GM13976 (cell line): Measurements from ENCODE around the gene UBTD1.

ENCODE experiments used
- DNase-seq: peaks from one replicate; pipeline ENCODE4 v3.0.0; 2012; ENCODE audit warnings: low spot score
- in situ Hi-C: fragments of 300-500 bp; cut with MboI; formaldehyde crosslinking; loops from one replicate; pipeline ENCODE4 v1.12.0; 2022; ENCODE audit warnings: low sequenced_read_pairs, mixed read lengths, inconsistent platforms; ENCODE audit not compliant: unreplicated experiment
- TF ChIP-seq, protein P1 (sequence below): IDR thresholded peaks from 2 replicates; pipeline ENCODE4 v1.5.1; 2012; ENCODE audit warnings: borderline replicate concordance, mild to moderate bottlenecking; ENCODE audit not compliant: insufficient read depth; ENCODE audit errors: extremely low read depth, missing control alignments, control extremely low read depth

Gene UBTD1

DNA sequence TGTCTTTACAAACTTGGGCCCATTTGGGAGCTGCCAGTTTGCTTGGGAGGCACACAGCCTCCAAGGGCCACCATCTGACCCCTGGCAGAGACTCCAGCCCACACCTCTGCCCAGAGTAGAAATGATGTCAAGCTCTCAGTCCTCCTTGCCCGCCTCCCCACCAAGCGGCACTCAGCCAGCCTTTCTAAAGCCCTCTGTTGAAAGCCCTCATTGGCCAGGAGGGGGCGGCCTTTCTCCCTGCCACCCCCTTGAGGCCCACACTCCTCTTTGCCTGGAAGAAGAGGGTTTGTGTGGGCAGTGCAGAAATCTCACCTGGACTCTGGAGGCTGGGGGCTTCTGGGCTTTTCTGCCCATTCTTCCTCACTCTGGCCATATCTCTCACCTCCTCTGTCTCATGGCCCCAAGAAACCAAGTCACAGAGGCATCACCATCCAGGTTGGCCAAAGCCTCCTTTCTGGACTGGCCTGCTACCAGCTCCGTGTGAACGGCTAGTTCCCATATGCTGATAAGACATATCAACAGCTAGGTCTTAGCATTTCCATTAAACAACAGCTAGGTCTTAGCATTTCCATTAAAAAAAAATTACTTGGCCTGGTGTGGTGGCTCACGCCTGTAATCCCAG, 36.1 kb downstream of the UBTD1 start:
- in situ Hi-C loops = no loop called here
- peak; percentile 80 for DNase-seq
- TF ChIP-seq, protein P1, sequence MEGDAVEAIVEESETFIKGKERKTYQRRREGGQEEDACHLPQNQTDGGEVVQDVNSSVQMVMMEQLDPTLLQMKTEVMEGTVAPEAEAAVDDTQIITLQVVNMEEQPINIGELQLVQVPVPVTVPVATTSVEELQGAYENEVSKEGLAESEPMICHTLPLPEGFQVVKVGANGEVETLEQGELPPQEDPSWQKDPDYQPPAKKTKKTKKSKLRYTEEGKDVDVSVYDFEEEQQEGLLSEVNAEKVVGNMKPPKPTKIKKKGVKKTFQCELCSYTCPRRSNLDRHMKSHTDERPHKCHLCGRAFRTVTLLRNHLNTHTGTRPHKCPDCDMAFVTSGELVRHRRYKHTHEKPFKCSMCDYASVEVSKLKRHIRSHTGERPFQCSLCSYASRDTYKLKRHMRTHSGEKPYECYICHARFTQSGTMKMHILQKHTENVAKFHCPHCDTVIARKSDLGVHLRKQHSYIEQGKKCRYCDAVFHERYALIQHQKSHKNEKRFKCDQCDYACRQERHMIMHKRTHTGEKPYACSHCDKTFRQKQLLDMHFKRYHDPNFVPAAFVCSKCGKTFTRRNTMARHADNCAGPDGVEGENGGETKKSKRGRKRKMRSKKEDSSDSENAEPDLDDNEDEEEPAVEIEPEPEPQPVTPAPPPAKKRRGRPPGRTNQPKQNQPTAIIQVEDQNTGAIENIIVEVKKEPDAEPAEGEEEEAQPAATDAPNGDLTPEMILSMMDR = peak; percentile 45

DNA sequence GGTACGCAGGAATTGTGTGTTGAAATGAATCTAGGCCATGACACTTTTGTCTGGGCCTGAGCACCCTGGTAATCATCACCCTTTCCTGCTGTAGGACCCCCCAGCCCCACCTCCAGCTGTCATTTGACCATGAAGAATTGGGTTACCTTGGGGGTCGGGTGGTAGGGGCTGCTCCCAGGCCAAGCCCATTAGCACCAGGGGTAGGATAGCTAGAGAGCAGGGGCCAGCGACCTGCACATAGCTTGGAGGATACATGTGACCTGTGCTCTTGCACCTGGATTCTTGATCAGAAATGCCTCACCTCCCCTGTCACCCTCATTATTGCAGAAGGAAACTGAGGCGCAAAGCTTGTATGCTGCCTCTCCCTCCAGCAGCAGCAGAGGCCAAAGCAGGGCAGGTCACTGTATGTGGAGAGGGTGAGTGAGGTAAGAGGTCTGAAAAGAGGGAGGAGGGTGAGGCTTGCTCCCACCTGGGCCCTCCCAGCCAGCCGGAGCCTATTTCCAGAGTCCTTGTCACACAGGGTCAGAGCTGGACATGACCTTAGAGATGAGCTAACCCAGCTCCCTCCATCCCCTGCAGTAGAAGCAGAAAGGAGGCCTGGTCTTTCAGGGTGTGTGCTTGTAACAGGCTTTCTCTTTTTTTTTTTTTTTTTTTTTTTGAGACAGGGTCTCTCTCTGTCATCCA, 38.6 kb downstream of the UBTD1 start:
- no peak for DNase-seq
- in situ Hi-C loops = no loop called here
- TF ChIP-seq, protein P1 = no peak

DNA sequence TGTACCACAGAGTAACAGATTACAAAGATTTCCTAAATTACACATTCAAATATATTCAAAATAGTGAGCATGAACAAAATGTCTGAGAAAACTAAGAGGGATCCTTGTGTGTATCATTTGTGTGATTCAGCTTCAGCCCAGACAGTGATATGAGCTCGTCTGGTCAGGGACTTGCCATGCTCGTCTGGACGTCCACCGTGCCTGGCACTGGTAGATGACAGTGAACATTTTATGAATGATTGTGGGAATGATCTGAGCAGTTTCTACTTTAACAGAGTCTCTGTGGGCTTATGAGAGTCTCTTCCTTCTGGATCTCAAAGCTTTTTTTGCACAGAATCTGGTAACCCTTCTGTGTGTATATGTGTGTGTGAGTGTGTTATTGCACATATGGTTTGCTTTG, 39.7 kb downstream of the UBTD1 start:
- TF ChIP-seq, protein P1 = no peak
- DNase-seq = no peak
- in situ Hi-C loops = no loop called here

DNA sequence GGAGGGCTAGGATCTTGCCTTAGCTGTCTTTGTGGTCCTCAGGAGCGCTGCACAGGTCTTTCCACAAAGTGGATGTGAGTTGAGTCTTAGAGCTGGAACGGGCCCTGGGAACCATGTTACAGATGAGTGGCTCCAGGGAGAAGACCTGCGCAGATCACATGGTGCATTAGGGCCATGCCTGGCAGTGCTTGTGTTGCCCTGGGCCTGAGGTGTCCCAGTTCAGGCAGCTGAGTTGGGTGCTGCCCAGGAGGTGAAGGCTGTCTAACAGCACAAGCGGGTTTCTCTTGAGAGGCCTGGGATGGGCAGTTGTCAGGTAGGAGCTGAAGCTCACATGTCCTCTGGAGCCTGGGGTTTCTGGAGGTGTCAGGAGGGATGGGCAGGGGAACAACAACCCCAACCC, 40.1 kb downstream of the UBTD1 start:
- TF ChIP-seq, protein P1 = no peak
- no peak for DNase-seq
- in situ Hi-C loops = no loop called here

DNA sequence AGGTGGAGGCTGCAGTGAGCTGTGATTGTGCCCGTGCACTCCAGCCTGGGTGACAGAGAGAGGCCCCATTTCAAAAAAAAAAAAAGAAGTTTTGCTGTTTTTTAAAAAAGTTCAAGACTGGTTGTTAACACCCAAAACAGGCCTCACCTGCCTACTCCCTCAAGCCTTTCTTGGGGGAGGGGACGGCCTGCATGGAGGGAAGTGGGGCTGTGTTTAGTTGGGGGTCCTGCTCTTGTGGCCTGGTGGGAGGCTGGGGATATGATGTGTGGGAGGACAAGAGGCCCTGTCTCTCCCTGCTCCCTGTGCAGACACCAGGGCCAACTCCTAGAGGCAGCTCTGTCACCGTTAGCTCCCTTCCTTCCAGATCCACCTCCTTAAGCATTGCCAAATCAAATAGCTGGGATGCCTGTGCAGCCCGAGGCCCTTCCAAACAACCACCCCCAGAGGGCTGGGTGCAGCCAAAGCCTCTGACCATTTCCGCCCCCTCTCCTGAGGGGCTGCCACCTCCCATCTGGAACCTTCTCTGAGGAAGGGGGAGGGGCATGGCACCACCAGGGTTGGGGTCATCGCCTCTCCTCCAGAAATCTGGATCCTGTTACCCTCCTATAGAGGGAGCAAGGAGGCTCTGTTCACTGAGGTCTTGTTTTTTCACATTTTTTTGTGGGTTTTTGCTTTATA, 40.9 kb downstream of the UBTD1 start:
- in situ Hi-C loops = no loop called here
- TF ChIP-seq, protein P1 = no peak
- no peak for DNase-seq

DNA sequence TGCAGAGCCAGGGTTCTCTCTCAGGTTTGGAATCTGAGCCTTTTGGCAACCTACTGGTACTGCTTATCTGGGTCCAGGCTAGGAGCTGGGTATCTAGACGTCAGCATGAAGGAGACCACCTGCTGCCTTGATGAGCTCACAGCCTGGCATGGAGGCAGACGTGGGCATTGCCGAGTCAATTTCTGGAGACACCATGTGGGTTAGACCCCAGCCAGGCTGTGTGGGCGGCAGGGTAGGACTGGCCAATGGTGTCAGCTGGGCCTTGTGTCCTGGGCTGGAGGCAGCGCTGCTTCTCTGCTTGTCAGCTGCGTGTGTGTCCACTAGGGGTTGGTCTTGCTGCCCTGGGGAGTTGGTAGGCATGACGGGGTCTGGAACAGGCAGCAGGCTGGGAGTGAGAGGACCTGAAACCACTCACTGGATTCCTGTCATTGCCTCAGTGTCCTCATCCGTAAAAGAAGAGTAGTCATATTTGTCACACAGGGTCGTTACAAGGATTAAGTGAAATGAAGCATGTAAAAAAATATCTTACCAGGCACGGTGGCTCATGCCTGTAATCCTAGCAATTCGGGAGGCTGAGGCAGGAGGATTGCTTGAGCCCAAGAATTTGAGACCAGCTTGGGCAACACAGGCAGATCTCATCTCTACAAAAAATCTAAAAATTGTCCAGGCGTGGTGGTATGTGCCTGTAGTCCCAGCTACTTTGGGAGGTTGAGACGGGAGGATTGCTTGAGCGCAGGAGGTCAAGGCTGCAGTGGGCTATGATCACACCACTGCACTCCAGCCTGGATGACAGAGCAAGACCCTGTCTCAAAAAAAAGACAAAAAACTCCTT, 42.2 kb downstream of the UBTD1 start:
- DNase-seq = no peak
- TF ChIP-seq, protein P1 = no peak
- in situ Hi-C loops = no loop called here
